Islet precursor cell (in vitro differentiated cells): ENCODE measurements around the gene TMEM167B.
"Not testable (repeated sequence)": the region's sequence is repeated elsewhere in the genome, so short reads cannot be mapped to it uniquely, and the experiment has no call there.

ENCODE experiments used
- DNase-seq: peaks from one replicate; pipeline ENCODE4 v3.0.0-alpha.2; 2018

The TMEM167B gene

GRCh38 chr1:109090196-109091077, at the start of gene TMEM167B:
TSS of gene TMEM167B (plus strand) at chr1:109090764. CDS start at chr1:109090873, 109 bp downstream.
- DNase-seq = peak; percentile 97

- peak; percentile 62 for DNase-seq
Measured at GRCh38 chr1:109040989-109041620, 49.5 kb upstream of the TMEM167B start.

GRCh38 chr1:109041621-109042468, 48.7 kb upstream of the TMEM167B start, which contains the start of gene WDR47:
TSS of gene WDR47 (minus strand) at chr1:109042102. CDS start at chr1:109023512, 18,590 bp downstream.
- DNase-seq = peak; percentile 98

DNA sequence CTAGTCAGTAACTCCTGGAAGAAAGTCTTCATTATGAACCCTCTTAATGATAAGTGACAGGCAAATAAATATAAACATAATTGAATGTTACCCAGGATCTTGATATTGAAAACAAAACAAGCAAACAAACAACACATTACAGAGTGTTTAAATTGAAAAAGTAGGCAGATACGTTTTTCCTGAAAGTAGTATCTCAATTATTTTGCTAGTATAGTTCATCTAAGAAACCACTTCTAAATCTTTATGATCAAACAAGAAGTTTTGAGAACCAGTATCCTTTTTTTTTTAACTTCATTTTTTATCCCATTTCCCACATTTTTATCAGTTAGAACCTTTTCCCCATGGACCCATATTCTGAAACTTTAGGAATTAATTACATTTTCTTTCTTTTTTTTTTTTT, 45.0 kb upstream of the TMEM167B start:
- DNase-seq = no peak

GRCh38 chr1:109046671-109047070, 43.9 kb upstream of the TMEM167B start:
- no peak for DNase-seq

DNA sequence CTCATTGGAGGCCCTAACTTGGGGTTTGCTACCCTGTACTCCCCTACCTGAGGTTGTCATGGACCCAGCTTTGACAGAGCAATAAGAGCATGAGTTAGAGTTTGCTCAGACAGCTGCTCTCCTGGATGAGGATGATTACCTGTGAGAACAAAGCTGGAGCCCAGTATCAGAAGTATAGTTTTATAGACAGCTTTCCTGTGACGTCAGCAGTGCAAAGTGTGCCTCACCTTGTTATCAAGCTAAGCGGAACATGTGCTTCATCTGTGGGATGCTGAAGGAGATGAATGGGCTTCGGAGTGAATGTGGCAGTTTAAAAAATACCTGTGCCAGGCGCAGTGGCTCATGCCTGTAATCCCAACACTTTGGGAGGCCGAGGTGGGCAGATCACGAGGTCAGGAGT, 43.2 kb upstream of the TMEM167B start:
- DNase-seq = no peak

- no peak for DNase-seq
Measured at GRCh38 chr1:109048335-109048734, 42.2 kb upstream of the TMEM167B start.

GRCh38 chr1:109050228-109050995, 40.2 kb upstream of the TMEM167B start:
- no peak for DNase-seq

GRCh38 chr1:109052145-109052544, 38.4 kb upstream of the TMEM167B start:
- not testable (repeated sequence) for DNase-seq

DNA sequence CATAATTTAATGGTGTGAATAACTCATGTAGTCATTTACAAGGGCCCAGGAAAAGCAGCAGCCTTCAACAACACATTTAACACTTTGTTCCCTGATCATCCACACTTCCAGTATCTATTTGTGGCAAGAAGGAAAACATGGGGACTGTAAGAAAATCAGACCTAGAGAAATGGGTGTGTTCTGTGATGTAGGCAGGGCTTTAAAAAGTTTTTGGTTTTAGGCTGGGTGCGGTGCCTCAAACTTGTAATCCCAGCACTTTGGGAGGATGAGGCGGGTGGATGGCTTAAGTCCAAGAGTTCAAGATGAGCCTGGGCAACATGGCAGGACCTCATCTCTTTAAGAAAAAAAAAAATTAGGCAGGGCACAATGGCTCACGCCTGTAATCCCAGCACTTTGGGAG, 34.5 kb upstream of the TMEM167B start:
- DNase-seq = no peak

DNA sequence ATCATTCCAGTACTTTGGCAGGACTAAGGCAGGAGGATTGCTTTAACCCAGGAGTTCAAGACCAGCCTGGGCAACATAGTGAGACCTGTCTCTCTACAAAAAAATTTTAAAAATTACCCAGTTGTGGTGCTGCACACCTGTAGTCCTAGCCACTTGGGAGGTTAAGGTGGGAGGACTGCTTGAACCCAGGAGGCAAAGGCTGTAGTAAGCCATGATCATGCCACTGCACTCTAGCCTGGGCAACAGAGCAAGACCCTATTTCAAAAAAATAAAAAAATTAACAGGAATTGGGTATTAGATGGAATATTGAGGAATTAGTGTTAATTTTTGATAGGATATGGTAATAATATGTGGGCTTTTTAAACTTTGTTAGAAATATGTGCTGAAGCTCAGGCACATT, 31.5 kb upstream of the TMEM167B start:
- no peak for DNase-seq

DNA sequence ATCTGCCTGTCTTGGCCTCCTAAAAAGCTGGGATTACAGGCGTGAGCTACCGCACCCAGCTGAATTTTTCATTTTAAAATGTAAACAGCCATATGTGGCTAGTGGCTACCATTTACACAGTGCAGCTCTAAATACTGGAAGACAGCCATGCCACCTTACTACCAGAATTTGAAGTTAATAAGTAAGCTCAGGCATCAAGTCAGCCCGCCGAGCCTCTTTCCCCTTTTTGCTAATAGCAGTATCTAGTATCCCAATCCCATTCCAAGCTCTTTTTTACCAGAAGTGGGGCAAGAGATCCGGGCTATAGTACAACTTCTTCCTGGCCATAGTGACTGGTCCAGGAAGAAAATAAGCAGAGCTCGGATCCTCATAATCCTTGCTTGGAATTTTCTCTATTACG, 29.9 kb upstream of the TMEM167B start:
- no peak for DNase-seq

GRCh38 chr1:109061183-109061582, 29.4 kb upstream of the TMEM167B start:
- no peak for DNase-seq

DNA sequence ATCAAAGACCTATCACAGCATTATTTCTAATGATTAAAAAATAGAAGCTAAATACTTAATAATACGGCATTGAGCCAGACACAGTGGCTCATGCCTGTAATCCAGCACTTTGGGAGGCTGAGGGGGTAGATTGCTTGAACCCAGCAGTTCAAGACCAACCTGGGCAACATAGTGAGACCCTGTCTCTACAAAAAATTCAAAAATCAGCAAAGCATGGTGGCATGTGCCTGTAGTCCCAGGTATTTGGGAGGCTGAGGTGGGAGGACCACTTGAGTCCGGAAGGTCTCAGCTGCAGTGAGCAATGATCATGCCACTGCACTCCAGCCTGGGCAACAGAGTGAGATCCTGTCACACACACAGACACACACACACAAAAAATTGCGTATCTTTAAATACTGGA, 25.4 kb upstream of the TMEM167B start:
- no peak for DNase-seq

DNA sequence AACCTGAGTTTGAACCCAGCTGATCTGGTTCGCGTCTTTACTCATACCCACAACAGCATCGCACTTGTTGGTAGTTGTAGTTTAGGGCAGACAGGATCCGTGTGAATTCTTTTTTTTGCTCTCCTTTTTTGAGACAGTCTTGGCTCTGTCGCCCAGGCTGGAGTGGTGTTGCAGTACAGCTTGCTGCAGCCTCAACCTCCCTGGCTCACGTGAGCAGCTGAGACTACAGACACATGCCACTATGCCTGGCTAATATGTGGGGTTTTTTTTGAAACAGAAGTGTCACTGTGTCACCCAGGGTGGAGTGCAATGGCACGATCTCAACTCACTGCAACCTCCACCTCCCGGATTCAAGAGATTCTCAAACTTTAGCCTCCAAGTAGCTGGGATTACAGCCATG, 22.7 kb upstream of the TMEM167B start:
- no peak for DNase-seq

DNA sequence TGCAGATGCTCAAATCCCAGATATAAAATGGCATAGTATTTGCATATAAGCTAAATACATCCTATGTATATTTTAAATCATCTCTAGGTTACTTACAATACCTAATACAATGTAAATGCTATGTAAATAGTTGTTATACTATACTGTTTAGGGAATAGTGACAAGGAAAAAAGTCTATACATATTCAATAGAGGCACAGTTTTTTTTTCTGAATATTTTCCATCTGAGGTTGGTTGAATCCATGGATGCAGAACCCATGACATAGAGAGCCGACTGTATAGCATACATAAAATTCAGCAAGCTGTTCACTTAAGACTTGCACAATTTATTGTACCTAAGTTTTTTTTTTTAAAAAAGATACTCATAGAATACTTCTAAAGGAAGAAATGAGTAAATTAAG, 21.3 kb upstream of the TMEM167B start:
- no peak for DNase-seq

DNA sequence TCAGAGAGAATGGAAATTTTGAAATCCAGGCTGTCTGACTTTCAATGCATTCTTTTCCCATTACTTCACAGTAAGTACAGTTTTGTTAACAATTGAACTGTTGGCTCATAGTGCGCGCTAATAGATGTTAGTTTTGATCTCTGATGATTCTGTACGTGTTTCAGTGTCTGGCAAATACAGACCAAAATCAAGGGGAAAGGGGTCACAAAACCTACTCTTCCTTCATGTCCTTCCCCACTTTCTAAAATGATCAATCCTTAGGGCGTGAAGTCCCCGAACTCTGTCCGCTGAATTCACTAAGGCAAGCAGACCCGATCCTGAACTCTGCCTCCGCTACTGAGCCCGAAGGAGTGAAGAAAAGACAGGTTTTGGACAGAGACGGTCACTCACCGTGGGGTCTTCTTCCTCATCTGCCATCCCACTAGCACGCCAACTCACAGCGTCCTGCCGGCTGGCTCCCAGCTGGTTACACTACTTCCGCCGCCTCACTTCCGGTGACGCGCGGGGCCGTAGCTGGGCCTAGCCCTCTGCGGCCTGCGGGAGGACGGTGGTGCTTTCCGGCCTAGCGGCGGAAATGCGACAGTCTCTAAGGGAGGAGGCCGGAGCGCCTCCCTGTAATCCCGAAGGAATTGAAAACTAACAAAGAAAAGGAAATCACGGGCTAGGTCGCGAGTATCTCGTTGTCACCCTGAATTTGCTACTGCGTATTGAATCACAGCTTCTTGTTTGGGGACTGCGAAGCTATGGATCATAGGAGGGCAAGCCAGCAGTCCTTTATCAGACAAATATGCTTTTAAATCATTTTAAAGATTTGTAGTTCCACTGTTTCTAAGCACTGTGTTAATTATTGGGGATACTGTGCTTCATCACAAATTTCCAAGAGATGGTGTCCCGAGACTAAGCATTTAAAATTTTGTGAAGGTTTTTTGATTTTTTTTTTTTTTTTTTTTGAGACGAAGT, 14.8 kb upstream of the TMEM167B start, which contains the start of gene TAF13:
Gene TAF13 (minus strand): TSS at position 473 of the 960 bp plus-strand sequence. CDS start 56 bp downstream, at position 417.
- DNase-seq = peak; percentile 98

- DNase-seq = no peak
Measured at GRCh38 chr1:109078317-109078716, 12.2 kb upstream of the TMEM167B start.

DNA sequence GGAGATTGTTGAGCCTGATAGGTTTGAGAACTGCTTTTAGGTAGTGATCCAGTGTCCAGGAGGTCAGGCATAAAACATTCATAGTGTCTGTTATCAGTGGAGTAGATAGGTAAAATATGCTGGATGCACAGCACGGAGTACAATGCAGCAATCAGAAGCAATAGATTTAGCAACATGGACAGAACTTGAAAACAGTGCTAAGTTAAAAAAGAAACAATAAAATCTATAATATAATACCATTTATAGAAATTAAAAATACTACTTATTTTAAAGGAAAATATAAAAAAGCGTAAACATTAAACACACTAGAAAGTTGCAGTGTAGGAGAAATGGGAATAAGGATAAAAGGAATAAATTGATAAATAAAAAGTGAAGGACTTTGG, 11.3 kb upstream of the TMEM167B start:
- no peak for DNase-seq

DNA sequence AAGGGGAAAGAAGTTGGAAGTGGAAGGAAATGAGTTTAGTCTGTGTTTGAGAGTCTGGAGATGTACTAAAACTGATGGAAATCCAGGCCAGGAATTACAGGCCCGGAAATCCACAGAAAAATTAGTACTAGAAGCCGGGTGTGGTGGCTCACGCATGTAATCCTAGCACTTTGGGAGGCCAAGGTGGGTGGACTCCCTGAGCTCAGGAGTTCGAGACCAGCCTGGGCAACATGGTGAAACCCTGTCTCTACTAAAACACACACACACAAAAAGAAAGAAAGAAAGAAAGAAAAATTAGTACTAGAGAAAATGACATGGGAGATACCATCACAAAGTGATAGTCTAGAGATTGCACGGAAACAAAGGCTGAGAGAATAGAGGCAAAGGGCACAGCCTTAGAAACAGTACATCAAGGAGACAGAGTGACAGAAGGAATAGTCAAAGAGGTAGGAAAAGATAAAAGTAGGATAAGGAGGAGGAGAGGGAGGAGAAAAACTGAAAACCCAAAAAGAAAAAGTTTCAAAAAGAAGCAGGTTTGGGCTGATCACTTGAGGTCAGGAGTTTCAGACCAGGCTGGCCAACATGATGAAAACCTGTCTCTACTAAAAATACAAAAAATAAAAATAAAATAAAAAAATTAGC, 10.0 kb upstream of the TMEM167B start:
- no peak for DNase-seq

- no peak for DNase-seq
Measured at GRCh38 chr1:109083501-109083900, 7.1 kb upstream of the TMEM167B start.
